SK-N-SH (cell line): ENCODE measurements around the gene ALG9. TPM values are rescaled to one million over a fixed set of nuclear protein-coding genes. Genes with fewer than 3 reads are reported as not detected.
A peak's percentile ranks its signal among the peaks of the same experiment; 100 is the strongest.

Experiments used
- CTCF ChIA-PET: fragments of 300-600, 350-600 bp; formaldehyde crosslinking; extraction: SDS; loops from one replicate; lab custom pipeline; 2021; lab: Yijun Ruan, JAX
- POLR2A ChIA-PET: fragments of 350-600 bp; sonication (Branson Sonifier 250); formaldehyde crosslinking; extraction: SDS; loops from one replicate; lab custom pipeline; 2020; ENCODE audit warnings: antibody characterized with exemption, inconsistent platforms; lab: Yijun Ruan, JAX
- DNase-seq: peaks from one replicate; pipeline ENCODE4 v3.0.0; 2012
- H2AFZ ChIP-seq: fragments of 200-600 bp; sonication (generic); 2 replicates; pipeline ENCODE4 v1.8.1; 2016; ENCODE audit warnings: antibody characterized with exemption, mild to moderate bottlenecking, low read depth
- H3F3A ChIP-seq: fragments of 200-600 bp; sonication (generic); replicated peaks from 2 replicates; pipeline ENCODE3; 2016; ENCODE audit warnings: antibody characterized with exemption, mild to moderate bottlenecking; ENCODE audit not compliant: insufficient read depth
- H3K27ac ChIP-seq, 2 experiments: fragments of 200-500 bp in 1 of 2; fragments of 200-600 bp in 1 of 2; sonication (Bioruptor generic) in 1 of 2; sonication (generic), shearing (Covaris generic) in 1 of 2; 2 replicates each; pipeline versions ENCODE4 v1.5.1 to v1.6.1; 2014 to 2016; ENCODE audit warnings: low read depth in 2 of 2, inconsistent platforms in 1 of 2, low read length in 1 of 2, mild to moderate bottlenecking in 1 of 2, mixed read lengths in 1 of 2
- H3K27me3 ChIP-seq: fragments of 200-600 bp; sonication (generic), shearing (Covaris generic); 2 replicates; pipeline ENCODE4 v1.6.1; 2016; ENCODE audit warnings: mixed run types; ENCODE audit not compliant: insufficient read depth
- H3K36me3 ChIP-seq, 2 experiments: fragments of 200-500 bp in 1 of 2; fragments of 200-600 bp in 1 of 2; sonication (Bioruptor generic) in 1 of 2; sonication (generic) in 1 of 2; replicated peaks in 1 of 2; 2 replicates each; pipeline versions ENCODE3 to v1.5.1; 2014 to 2016; ENCODE audit warnings: low read length in 1 of 2, mild to moderate bottlenecking in 1 of 2; ENCODE audit not compliant: insufficient read depth in 2 of 2, control insufficient read depth in 1 of 2
- H3K4me1 ChIP-seq, 2 experiments: fragments of 200-500 bp in 1 of 2; fragments of 200-600 bp in 1 of 2; sonication (Bioruptor generic) in 1 of 2; sonication (generic), shearing (Covaris generic) in 1 of 2; 2 replicates each; pipeline versions ENCODE4 v1.5.1 to v1.6.1; 2014 to 2016; ENCODE audit warnings: low read depth in 1 of 2, low read length in 1 of 2, mixed run types in 1 of 2; ENCODE audit not compliant: insufficient read depth in 2 of 2, control insufficient read depth in 1 of 2
- H3K4me2 ChIP-seq: fragments of 200-600 bp; sonication (generic), shearing (Covaris generic); 2 replicates; pipeline ENCODE4 v1.6.1; 2017; ENCODE audit warnings: mixed run types
- H3K4me3 ChIP-seq, 2 experiments: fragments of 200-500 bp in 1 of 2; fragments of 200-600 bp in 1 of 2; sonication (Bioruptor generic) in 1 of 2; sonication (generic), shearing (Covaris generic) in 1 of 2; 2 replicates each; pipeline versions ENCODE4 v1.5.1 to v1.8.1; 2014 to 2016; ENCODE audit warnings: low read depth in 2 of 2, inconsistent platforms in 1 of 2, low read length in 1 of 2, mild to moderate bottlenecking in 1 of 2, mixed read lengths in 1 of 2, moderate library complexity in 1 of 2
- H3K79me2 ChIP-seq: fragments of 200-600 bp; sonication (generic); 2 replicates; pipeline ENCODE4 v1.8.1; 2017; ENCODE audit warnings: mild to moderate bottlenecking; ENCODE audit not compliant: insufficient read depth
- H3K9ac ChIP-seq: fragments of 200-600 bp; sonication (generic); 2 replicates; pipeline ENCODE4 v1.6.1; 2017; ENCODE audit warnings: mixed run types
- H3K9me2 ChIP-seq: fragments of 200-600 bp; sonication (generic); 2 replicates; pipeline ENCODE4 v1.6.1; 2017; ENCODE audit warnings: mixed run types
- H3K9me3 ChIP-seq: fragments of 200-600 bp; sonication (generic); 2 replicates; pipeline ENCODE4 v1.6.1; 2017; ENCODE audit warnings: mixed run types, mild to moderate bottlenecking, moderate library complexity
- H4K20me1 ChIP-seq: fragments of 200-600 bp; sonication (generic); 2 replicates; pipeline ENCODE4 v1.6.1; 2017; ENCODE audit warnings: mild to moderate bottlenecking, mixed run types; ENCODE audit not compliant: insufficient read depth
- CTCF ChIP-seq: fragments of 200-600 bp; sonication (generic); IDR thresholded peaks from 2 replicates; pipeline ENCODE4 v1.6.1; 2017; ENCODE audit warnings: antibody characterized with exemption, mild to moderate bottlenecking, moderate library complexity
- ELF1 ChIP-seq: IDR thresholded peaks from 2 replicates; pipeline ENCODE4 v1.4.0; 2012
- EP300 ChIP-seq, 2 experiments: IDR thresholded peaks; 2 replicates each; pipeline versions ENCODE4 v1.4.0 to v1.6.1; 2012; ENCODE audit warnings: borderline replicate concordance in 1 of 2, low read depth in 1 of 2, low read length in 1 of 2
- EZH2phosphoT487 ChIP-seq: fragments of 200-600 bp; sonication (generic); IDR thresholded peaks from 2 replicates; pipeline ENCODE4 v1.6.1; 2017; ENCODE audit warnings: low read depth, mixed run types, mild to moderate bottlenecking, antibody characterized with exemption, moderate library complexity, borderline replicate concordance
- FOSL2 ChIP-seq: IDR thresholded peaks from 2 replicates; pipeline ENCODE4 v1.4.0; 2012; ENCODE audit warnings: low read depth, mild to moderate bottlenecking, moderate library complexity, borderline replicate concordance
- FOXJ3 ChIP-seq: sonication (generic); formaldehyde crosslinking; IDR thresholded peaks from 2 replicates; pipeline ENCODE4 v1.5.1; 2020; ENCODE audit warnings: mild to moderate bottlenecking, missing genetic modification reagents
- IRF3 ChIP-seq: fragments of 150-350 bp; IDR thresholded peaks from 2 replicates; pipeline ENCODE4 v1.6.1; 2016; ENCODE audit warnings: mild to moderate bottlenecking, low read depth, low read length
- MEF2A ChIP-seq: IDR thresholded peaks from 2 replicates; pipeline ENCODE4 v1.4.0; 2012; ENCODE audit warnings: low read depth, borderline replicate concordance
- POLR2AphosphoS5 ChIP-seq: IDR thresholded peaks from 2 replicates; pipeline ENCODE4 v1.6.1; 2012; ENCODE audit warnings: low read depth, low read length
- RCOR1 ChIP-seq: fragments of 150-350 bp; IDR thresholded peaks from 2 replicates; pipeline ENCODE4 v1.6.1; 2017; ENCODE audit warnings: antibody characterized with exemption, low read length
- RXRA ChIP-seq: IDR thresholded peaks from 2 replicates; pipeline ENCODE4 v1.4.0; 2012; ENCODE audit warnings: low read depth, mild to moderate bottlenecking, borderline replicate concordance
- SIN3A ChIP-seq: IDR thresholded peaks from 2 replicates; pipeline ENCODE4 v1.6.1; 2012; ENCODE audit warnings: low read depth, mild to moderate bottlenecking, low read length, moderate library complexity, borderline replicate concordance
- TAF1 ChIP-seq: IDR thresholded peaks from 2 replicates; pipeline ENCODE4 v1.6.1; 2012; ENCODE audit warnings: low read depth, mild to moderate bottlenecking, low read length, moderate library complexity, borderline replicate concordance
- TCF12 ChIP-seq: IDR thresholded peaks from 2 replicates; pipeline ENCODE4 v1.4.0; 2012
- TEAD4 ChIP-seq: IDR thresholded peaks from 2 replicates; pipeline ENCODE4 v1.4.0; 2012; ENCODE audit warnings: mild to moderate bottlenecking, borderline replicate concordance; ENCODE audit not compliant: insufficient read depth
- USF1 ChIP-seq: IDR thresholded peaks from 2 replicates; pipeline ENCODE4 v1.4.0; 2012; ENCODE audit warnings: low read depth, borderline replicate concordance
- YY1 ChIP-seq: IDR thresholded peaks from 2 replicates; pipeline ENCODE4 v1.4.0; 2012; ENCODE audit warnings: low read depth, mild to moderate bottlenecking
- ZBTB33 ChIP-seq: IDR thresholded peaks from 2 replicates; pipeline ENCODE4 v1.4.0; 2012; ENCODE audit warnings: low read depth, borderline replicate concordance
- WGBS: methylation state at CpG from one replicate; pipeline ENCODE4 v1.1.6; 2017; ENCODE audit warnings: low lambda C conversion rate; 5-methylcytosine and 5-hydroxymethylcytosine counted together
- polyA plus RNA-seq, 3 experiments: library from polyadenylated mRNA; depleted of rRNA; stranded (reverse); fragments of >200 nt; gene quantifications; 2 replicates each; pipeline ENCODE4 v1.2.3, GENCODE V29; 2012

Gene ALG9
- polyA plus RNA-seq, 1 of the 3 experiments (the other 2 are of a cell fraction): 17.9 TPM

- H3K27ac ChIP-seq: no peak overlapping the region
- ChIA-PET CTCF (interaction anchor here (1.3 to 2.9 kb wide), 3 partner anchors 9 to 43 kb away, joined by 3 to 11 read pairs (median 4); no protein-coding TSS in a partner anchor), POLR2A (no interaction called here)
- DNase-seq: no peak
- H4K20me1 ChIP-seq: no peaks in the 10 kb centered on the region
- H3K9ac ChIP-seq: no peak overlapping the region
- H3K9me3 ChIP-seq: no peaks in the 10 kb centered on the region
- H3F3A ChIP-seq: peaks cover 25% of the 10 kb centered on the region
- no peaks in the 10 kb centered on the region for H3K27me3 ChIP-seq
- H3K36me3 ChIP-seq: peaks cover 0 to 7% of the 10 kb centered on the region in 2 experiments
- H3K4me1 ChIP-seq: peaks cover 18 to 21% of the 10 kb centered on the region in 2 experiments; a peak in 3 of 4 replicates
- H3K4me3 ChIP-seq: no peak overlapping the region
- no peak overlapping the region for H2AFZ ChIP-seq
- 100% methylated on average over 1 of the region's 1 CpG for WGBS
- TF ChIP-seq ZBTB33 (no peak), RCOR1 (no peak), TCF12 (no peak), TEAD4 (no peak), YY1 (no peak), TAF1 (no peak), USF1 (no peak), EZH2phosphoT487 (no peak), SIN3A (no peak), ELF1 (no peak), IRF3 (no peak), EP300 (IDR thresholded peaks at IDR 0.05; ENCODE audit: borderline replicate concordance in 1 of 2, low read depth in 1 of 2, low read length in 1 of 2) (no peak), RXRA (no peak)
- no peaks in the 10 kb centered on the region for H3K79me2 ChIP-seq
- H3K9me2 ChIP-seq: no peaks in the 10 kb centered on the region
- no peak overlapping the region for H3K4me2 ChIP-seq
These were observed 73.1 kb downstream of the ALG9 start for GRCh38 chr11:111798279-111798678.

- Histone ChIP-seq H3K27ac (peak overlapping the region; percentile 28 to 35; a peak in 3 of 4 replicates), H2AFZ (no peak overlapping the region), H3F3A (peaks cover 27% of the 10 kb centered on the region), H3K4me1 (peaks cover 18 to 26% of the 10 kb centered on the region in 2 experiments; a peak in 3 of 4 replicates), H3K9me2 (no peaks in the 10 kb centered on the region), H4K20me1 (no peaks in the 10 kb centered on the region), H3K4me3 (no peak overlapping the region), H3K4me2 (no peak overlapping the region), H3K36me3 (peaks cover 0 to 6% of the 10 kb centered on the region in 2 experiments), H3K27me3 (no peaks in the 10 kb centered on the region), H3K9ac (no peak overlapping the region), H3K79me2 (no peaks in the 10 kb centered on the region), H3K9me3 (no peaks in the 10 kb centered on the region)
- DNase-seq: no peak
- POLR2A ChIA-PET: no interaction called here
- 68% methylated on average over 2 of the region's 2 CpGs for WGBS
- CTCF ChIA-PET: interaction anchor here (1.3 to 2.9 kb wide), 6 partner anchors 10 to 193 kb away, joined by 3 to 11 read pairs (median 6); no protein-coding TSS in a partner anchor
- TF ChIP-seq ZBTB33 (no peak), POLR2AphosphoS5 (no peak), IRF3 (no peak), MEF2A (no peak), CTCF (no peak), FOXJ3 (no peak), FOSL2 (no peak), ELF1 (no peak)
These were observed 74.2 kb downstream of the ALG9 start for GRCh38 chr11:111797145-111797581.
